ENCODE measurements around the gene CTNNBL1.

GRCh38 chr20:37777988-37778659 lies 84.3 kb downstream of the CTNNBL1 start:
- no peak for TF ChIP-seq POLR2A (IDR thresholded peaks at IDR 0.05; ENCODE audit: low read depth, low read length)
- TF ChIP-seq POU2F2 (IDR thresholded peaks at IDR 0.05; ENCODE audit: low read depth, low read length): no peak
- TF ChIP-seq POLR2AphosphoS5 (IDR thresholded peaks at IDR 0.05; ENCODE audit: low read depth, low read length): no peak
- TF ChIP-seq TAF1 (IDR thresholded peaks at IDR 0.05; ENCODE audit: low read depth, low read length): no peak
